OCI-LY1 (cell line): ENCODE data around the gene GPRASP3.

Experiments
- H2AFZ ChIP-seq: fragments of 200-600 bp; sonication (generic), shearing (Covaris generic); 2 replicates; pipeline ENCODE4 v1.6.0; 2014; ENCODE audit warnings: antibody characterized with exemption, mild to moderate bottlenecking, low read length
- H3F3A ChIP-seq: fragments of 200-600 bp; sonication (generic), shearing (Covaris generic); 2 replicates; pipeline ENCODE4 v1.6.0; 2014; ENCODE audit warnings: mild to moderate bottlenecking, antibody characterized with exemption, low read length, moderate library complexity; ENCODE audit not compliant: insufficient read depth
- H3K27ac ChIP-seq: fragments of 200-600 bp; sonication (generic); 2 replicates; pipeline ENCODE4 v1.5.1; 2014; ENCODE audit warnings: low read length, mixed run types, mild to moderate bottlenecking, low read depth; ENCODE audit not compliant: poor library complexity, severe bottlenecking
- H3K27me3 ChIP-seq: fragments of 200-600 bp; sonication (generic); 2 replicates; pipeline ENCODE4 v1.6.0; 2014; ENCODE audit warnings: antibody characterized with exemption, mild to moderate bottlenecking, low read length, moderate library complexity; ENCODE audit not compliant: insufficient read depth
- H3K36me3 ChIP-seq: fragments of 200-600 bp; sonication (generic); 2 replicates; pipeline ENCODE4 v1.6.1; 2014; ENCODE audit warnings: mild to moderate bottlenecking, antibody characterized with exemption, low read length, moderate library complexity, mixed read lengths; ENCODE audit not compliant: insufficient read depth
- H3K4me1 ChIP-seq: fragments of 200-600 bp; sonication (generic); 2 replicates; pipeline ENCODE4 v1.5.1; 2014; ENCODE audit warnings: mild to moderate bottlenecking, low read length, moderate library complexity; ENCODE audit not compliant: insufficient read depth, severe bottlenecking
- H3K4me2 ChIP-seq: fragments of 200-600 bp; sonication (generic), shearing (Covaris generic); 2 replicates; pipeline ENCODE4 v1.6.1; 2014; ENCODE audit warnings: low read length
- H3K4me3 ChIP-seq: fragments of 200-600 bp; sonication (generic); 2 replicates; pipeline ENCODE4 v1.5.1; 2014; ENCODE audit warnings: low read length, low read depth, mild to moderate bottlenecking, mixed read lengths; ENCODE audit not compliant: poor library complexity, severe bottlenecking
- H3K79me2 ChIP-seq: fragments of 200-600 bp; shearing (Covaris generic); 2 replicates; pipeline ENCODE4 v1.6.1; 2016; ENCODE audit warnings: mixed run types, low read length, mixed read lengths; ENCODE audit not compliant: insufficient read depth
- H3K9ac ChIP-seq: fragments of 200-600 bp; sonication (generic), shearing (Covaris generic); 2 replicates; pipeline ENCODE4 v1.6.1; 2014; ENCODE audit warnings: mild to moderate bottlenecking, low read length, mixed read lengths
- H3K9me2 ChIP-seq: fragments of 200-600 bp; sonication (generic), shearing (Covaris generic); 2 replicates; pipeline ENCODE4 v1.6.1; 2014; ENCODE audit warnings: low read depth, mild to moderate bottlenecking, low read length, mixed read lengths
- H3K9me3 ChIP-seq: fragments of 200-600 bp; shearing (Covaris generic); 2 replicates; pipeline ENCODE4 v1.6.1; 2014; ENCODE audit warnings: low read length, mixed read lengths
- H4K20me1 ChIP-seq: fragments of 200-600 bp; sonication (generic), shearing (Covaris generic); 2 replicates; pipeline ENCODE4 v1.6.0; 2016; ENCODE audit warnings: mild to moderate bottlenecking, low read length; ENCODE audit not compliant: insufficient read depth
- EZH2 ChIP-seq: fragments of 200-600 bp; sonication (generic), shearing (Covaris generic); IDR thresholded peaks from 2 replicates; pipeline ENCODE4 v1.8.0; 2017; ENCODE audit warnings: borderline replicate concordance, mixed run types, mild to moderate bottlenecking, antibody characterized with exemption, low read length, moderate library complexity, mixed read lengths
- TF ChIP-seq, protein P1 (sequence below): fragments of 200-600 bp; sonication (generic), shearing (Covaris generic); IDR thresholded peaks from 2 replicates; pipeline ENCODE4 v1.5.1; 2017; ENCODE audit warnings: mild to moderate bottlenecking, antibody characterized with exemption, low read length, moderate library complexity, mixed read lengths

Gene GPRASP3

DNA sequence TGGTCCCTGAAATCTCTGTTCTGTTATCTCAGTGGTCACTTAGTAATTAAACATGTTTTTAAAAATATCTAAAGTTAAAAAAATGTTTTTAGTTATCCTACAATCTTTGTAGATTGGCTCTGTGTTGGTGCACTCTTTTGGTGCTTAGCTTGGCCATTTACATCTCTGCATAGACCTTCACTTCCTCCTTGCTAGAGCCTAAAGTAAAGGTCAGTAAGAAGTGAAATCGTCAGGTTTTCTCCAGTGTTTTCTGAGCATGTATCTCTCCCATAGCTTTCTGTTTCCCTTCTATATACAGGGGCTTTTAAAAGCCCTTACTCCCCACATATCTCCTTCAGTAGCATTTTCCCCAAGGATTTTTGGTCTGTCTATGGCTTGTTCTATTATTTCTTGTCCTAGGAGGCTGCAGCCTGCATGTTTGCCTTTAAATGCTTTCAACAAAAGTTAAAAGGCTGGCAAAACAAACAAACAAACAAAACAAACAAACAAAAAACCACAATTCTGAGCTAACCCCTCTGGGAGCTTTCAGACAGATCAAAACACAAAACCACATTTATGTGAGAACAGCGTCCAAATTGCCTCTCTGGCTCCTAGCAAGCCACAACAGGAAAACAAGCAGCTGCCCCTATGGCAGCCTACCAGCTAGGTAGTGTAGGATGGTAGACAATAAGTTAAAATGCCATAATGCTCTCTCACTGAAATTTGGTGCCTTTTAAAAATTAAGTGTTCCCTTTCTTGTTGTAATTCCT, 35.6 kb upstream of the GPRASP3 start:
- no peak overlapping the region for H2AFZ ChIP-seq
- H3K9ac ChIP-seq = no peak overlapping the region
- H4K20me1 ChIP-seq = no peaks in the 10 kb centered on the region
- no peaks in the 10 kb centered on the region for H3K9me2 ChIP-seq
- no peaks in the 10 kb centered on the region for H3K79me2 ChIP-seq
- no peaks in the 10 kb centered on the region for H3K36me3 ChIP-seq
- H3K4me1 ChIP-seq = no peaks in the 10 kb centered on the region
- no peaks in the 10 kb centered on the region for H3F3A ChIP-seq
- no peak overlapping the region for H3K27ac ChIP-seq
- H3K4me3 ChIP-seq = no peak overlapping the region
- H3K27me3 ChIP-seq = no peaks in the 10 kb centered on the region
- TF ChIP-seq EZH2 = no peak
- TF ChIP-seq, protein P1, sequence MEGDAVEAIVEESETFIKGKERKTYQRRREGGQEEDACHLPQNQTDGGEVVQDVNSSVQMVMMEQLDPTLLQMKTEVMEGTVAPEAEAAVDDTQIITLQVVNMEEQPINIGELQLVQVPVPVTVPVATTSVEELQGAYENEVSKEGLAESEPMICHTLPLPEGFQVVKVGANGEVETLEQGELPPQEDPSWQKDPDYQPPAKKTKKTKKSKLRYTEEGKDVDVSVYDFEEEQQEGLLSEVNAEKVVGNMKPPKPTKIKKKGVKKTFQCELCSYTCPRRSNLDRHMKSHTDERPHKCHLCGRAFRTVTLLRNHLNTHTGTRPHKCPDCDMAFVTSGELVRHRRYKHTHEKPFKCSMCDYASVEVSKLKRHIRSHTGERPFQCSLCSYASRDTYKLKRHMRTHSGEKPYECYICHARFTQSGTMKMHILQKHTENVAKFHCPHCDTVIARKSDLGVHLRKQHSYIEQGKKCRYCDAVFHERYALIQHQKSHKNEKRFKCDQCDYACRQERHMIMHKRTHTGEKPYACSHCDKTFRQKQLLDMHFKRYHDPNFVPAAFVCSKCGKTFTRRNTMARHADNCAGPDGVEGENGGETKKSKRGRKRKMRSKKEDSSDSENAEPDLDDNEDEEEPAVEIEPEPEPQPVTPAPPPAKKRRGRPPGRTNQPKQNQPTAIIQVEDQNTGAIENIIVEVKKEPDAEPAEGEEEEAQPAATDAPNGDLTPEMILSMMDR = no peak
- no peaks in the 10 kb centered on the region; the same call in 1 of the 2 replicates for H3K9me3 ChIP-seq
- H3K4me2 ChIP-seq = no peak overlapping the region

- no peak overlapping the region for H3K27ac ChIP-seq
- TF ChIP-seq, protein P1 = no peak
- no peak for TF ChIP-seq EZH2
- H3F3A ChIP-seq = no peaks in the 10 kb centered on the region
- no peak overlapping the region for H3K4me3 ChIP-seq
- no peaks in the 10 kb centered on the region for H3K9me2 ChIP-seq
- H3K9ac ChIP-seq = no peak overlapping the region
- no peaks in the 10 kb centered on the region for H4K20me1 ChIP-seq
- no peaks in the 10 kb centered on the region for H3K79me2 ChIP-seq
- H3K36me3 ChIP-seq = no peaks in the 10 kb centered on the region
- no peak overlapping the region for H3K4me2 ChIP-seq
- no peaks in the 10 kb centered on the region for H3K9me3 ChIP-seq
- H2AFZ ChIP-seq = no peak overlapping the region
- no peaks in the 10 kb centered on the region for H3K4me1 ChIP-seq
- no peaks in the 10 kb centered on the region for H3K27me3 ChIP-seq
These were observed 25.8 kb upstream of the GPRASP3 start for GRCh38 chrX:102694749-102695148.

DNA sequence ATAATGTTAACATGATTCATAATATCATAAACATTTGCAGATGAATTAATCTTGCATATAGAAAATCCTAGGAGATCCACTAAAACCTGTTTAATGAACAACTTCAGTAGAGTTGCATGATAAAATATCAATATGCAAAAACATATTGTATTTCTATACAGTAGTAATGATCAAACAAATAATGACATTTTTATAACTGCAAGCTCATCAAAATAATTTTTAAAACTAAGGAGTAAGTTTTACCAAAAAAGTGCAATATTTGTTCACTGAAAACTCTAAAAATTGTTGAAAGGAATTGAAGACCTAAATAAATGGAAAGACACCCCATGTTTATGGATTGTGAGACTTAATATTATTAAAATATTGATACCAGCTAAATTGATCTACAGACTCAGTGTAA, 24.2 kb upstream of the GPRASP3 start:
- Histone ChIP-seq H3K36me3 (no peaks in the 10 kb centered on the region), H3K9me2 (no peaks in the 10 kb centered on the region), H3K27me3 (no peaks in the 10 kb centered on the region), H3K4me3 (no peak overlapping the region), H3F3A (no peaks in the 10 kb centered on the region), H3K27ac (no peak overlapping the region), H3K4me1 (no peaks in the 10 kb centered on the region), H3K79me2 (no peaks in the 10 kb centered on the region), H3K9ac (no peak overlapping the region), H4K20me1 (no peaks in the 10 kb centered on the region), H2AFZ (no peak overlapping the region), H3K9me3 (no peaks in the 10 kb centered on the region), H3K4me2 (no peak overlapping the region)
- TF ChIP-seq, protein P1 = no peak
- no peak for TF ChIP-seq EZH2
